HepG2 (cell line): Measurements from ENCODE around the gene MPIG6B. TPM values are rescaled to one million over a fixed set of nuclear protein-coding genes. Genes with fewer than 3 reads are reported as not detected.

Experiments used
- ATF3 ChIP-seq: sonication (generic); formaldehyde crosslinking; IDR thresholded peaks from 2 replicates; pipeline ENCODE4 v1.4.0; 2020; ENCODE audit warnings: missing genetic modification reagents
- ATF6 ChIP-seq: sonication (generic); formaldehyde crosslinking; conservative IDR thresholded peaks from 2 replicates; pipeline ENCODE4 v1.4.0; 2020; ENCODE audit warnings: missing genetic modification reagents
- BRD4 ChIP-seq: sonication (generic); formaldehyde crosslinking; IDR thresholded peaks from 2 replicates; pipeline ENCODE4 v1.4.0; 2020; ENCODE audit warnings: missing genetic modification reagents
- ELF4 ChIP-seq: sonication (generic); formaldehyde crosslinking; IDR thresholded peaks from 2 replicates; pipeline ENCODE4 v1.5.0; 2020; ENCODE audit warnings: missing genetic modification reagents, mild to moderate bottlenecking, moderate library complexity, borderline replicate concordance
- FOXO4 ChIP-seq: sonication (generic); formaldehyde crosslinking; conservative IDR thresholded peaks from 2 replicates; pipeline ENCODE4 v1.8.1; 2023; ENCODE audit warnings: missing genetic modification reagents
- KLF16 ChIP-seq, 2 experiments: sonication (generic) in 1 of 2; formaldehyde crosslinking in 1 of 2; IDR thresholded peaks; 2 replicates each; pipeline versions ENCODE4 v1.6.1 to v1.8.0; 2016 to 2023; ENCODE audit warnings: missing genetic modification reagents in 2 of 2, missing compliant biosample characterization in 1 of 2
- MNT ChIP-seq: fragments of 450-650 bp; IDR thresholded peaks from 2 replicates; pipeline ENCODE4 v1.6.1; 2016
- PAF1 ChIP-seq: IDR thresholded peaks from 2 replicates; pipeline ENCODE4 v1.6.1; 2016; ENCODE audit warnings: missing genetic modification reagents, missing compliant biosample characterization
- PATZ1 ChIP-seq: sonication (generic); formaldehyde crosslinking; IDR thresholded peaks from 2 replicates; pipeline ENCODE4 v1.4.0; 2020; ENCODE audit warnings: missing genetic modification reagents
- SNRNP70 ChIP-seq: fragments of 200-400 bp; formaldehyde crosslinking; IDR thresholded peaks from 2 replicates; pipeline ENCODE4 v1.6.1; 2017; ENCODE audit warnings: mild to moderate bottlenecking, low read depth, low read length, moderate library complexity
- TEAD3 ChIP-seq: optimal IDR thresholded peaks from 2 replicates; pipeline ENCODE3; 2016; ENCODE audit warnings: borderline replicate concordance
- TIGD3 ChIP-seq: sonication (generic); formaldehyde crosslinking; IDR thresholded peaks from 2 replicates; pipeline ENCODE4 v1.5.1; 2020; ENCODE audit warnings: mild to moderate bottlenecking, missing genetic modification reagents, borderline replicate concordance
- ZBTB8A ChIP-seq: sonication (generic); formaldehyde crosslinking; IDR thresholded peaks from 2 replicates; pipeline ENCODE4 v1.4.0; 2020; ENCODE audit warnings: mild to moderate bottlenecking, low read depth, missing genetic modification reagents, borderline replicate concordance
- ZNF124 ChIP-seq: sonication (generic); formaldehyde crosslinking; IDR thresholded peaks from 2 replicates; pipeline ENCODE4 v1.4.0; 2020; ENCODE audit warnings: missing genetic modification reagents
- ZNF180 ChIP-seq: sonication (generic); formaldehyde crosslinking; IDR thresholded peaks from 2 replicates; pipeline ENCODE4 v1.4.0; 2020; ENCODE audit warnings: low read depth, missing genetic modification reagents, borderline replicate concordance
- ZNF382 ChIP-seq: sonication (generic); formaldehyde crosslinking; IDR thresholded peaks from 2 replicates; pipeline ENCODE4 v1.5.0; 2020; ENCODE audit warnings: missing genetic modification reagents, mild to moderate bottlenecking, borderline replicate concordance
- ZNF557 ChIP-seq: sonication (generic); formaldehyde crosslinking; IDR thresholded peaks from 2 replicates; pipeline ENCODE4 v1.4.0; 2020; ENCODE audit warnings: missing genetic modification reagents
- ZNF562 ChIP-seq: sonication (generic); formaldehyde crosslinking; IDR thresholded peaks from 2 replicates; pipeline ENCODE4 v1.8.0; 2022; ENCODE audit warnings: missing genetic modification reagents, borderline replicate concordance
- ZNF670 ChIP-seq: sonication (generic); formaldehyde crosslinking; IDR thresholded peaks from 2 replicates; pipeline ENCODE4 v1.8.0; 2022; ENCODE audit warnings: mild to moderate bottlenecking, missing genetic modification reagents, borderline replicate concordance
- polyA plus RNA-seq, 8 experiments: library from polyadenylated mRNA; depleted of rRNA in 3 of 8; stranded (reverse) in 7 of 8; unstranded in 1 of 8; fragments of >200 nt; fragmentation: Illumina TruSeq in 4 of 8; extraction: Trizol in 4 of 8; gene quantifications; 2 replicates each; pipeline versions ENCODE4 v1.2.1 to v1.2.3, GENCODE V29; 2011 to 2016; ENCODE audit warnings: low read depth in 4 of 8, missing spikeins in 1 of 8, mixed read lengths in 1 of 8; ENCODE audit not compliant: insufficient read depth in 1 of 8
- total RNA-seq, 5 experiments: library from RNA; depleted of rRNA; stranded (reverse); fragments of >200 nt; fragmentation: Illumina TruSeq; extraction: Trizol; gene quantifications; 2 replicates each; pipeline ENCODE4 v1.2.3, GENCODE V29; 2016; ENCODE audit warnings: low read depth in 1 of 5

Gene MPIG6B
- total and polyA plus RNA-seq, 2 of the 13 experiments (the other 11 are each of a cell fraction or from before 2014, with no cell fraction given) = not detected

- TF ChIP-seq ZNF180 (CRISPR knock-in tag) = no peak
- TF ChIP-seq TIGD3 (CRISPR knock-in tag) = no peak
- TF ChIP-seq ZNF557 (CRISPR knock-in tag) = no peak
- TF ChIP-seq SNRNP70 = no peak
- no peak for TF ChIP-seq ELF4
- no peak for TF ChIP-seq ATF3 (CRISPR knock-in tag)
- TF ChIP-seq ZNF670 (CRISPR knock-in tag) = no peak
- TF ChIP-seq PAF1 (CRISPR knock-in tag) = no peak
- no peak for TF ChIP-seq PATZ1 (CRISPR knock-in tag)
- TF ChIP-seq ATF6 (CRISPR knock-in tag) = no peak; the same call in 1 of the 2 replicates
- TF ChIP-seq ZNF124 (CRISPR knock-in tag) = 0 out of 2 replicates have a peak, but pooled peaks have one; percentile 34
- TF ChIP-seq ZBTB8A (CRISPR knock-in tag) = no peak
- TF ChIP-seq TEAD3 = peak; percentile 13
- TF ChIP-seq ZNF382 (CRISPR knock-in tag) = no peak
- TF ChIP-seq BRD4 = 0 out of 2 replicates have a peak, but pooled peaks have one; percentile 63
- TF ChIP-seq KLF16 (CRISPR knock-in tag; IDR thresholded peaks at IDR 0.05) = peak in 1 of 2 experiments; percentile 33; a peak in 1 of 4 replicates
- no peak for TF ChIP-seq ZNF562 (CRISPR knock-in tag)
- TF ChIP-seq MNT = no peak
- TF ChIP-seq FOXO4 (CRISPR knock-in tag) = no peak
Observed at GRCh38 chr6:31765910-31766794, 43.0 kb downstream of the MPIG6B start (continued).
